ENCODE measurements around the gene TAC4.

Gene TAC4

DNA sequence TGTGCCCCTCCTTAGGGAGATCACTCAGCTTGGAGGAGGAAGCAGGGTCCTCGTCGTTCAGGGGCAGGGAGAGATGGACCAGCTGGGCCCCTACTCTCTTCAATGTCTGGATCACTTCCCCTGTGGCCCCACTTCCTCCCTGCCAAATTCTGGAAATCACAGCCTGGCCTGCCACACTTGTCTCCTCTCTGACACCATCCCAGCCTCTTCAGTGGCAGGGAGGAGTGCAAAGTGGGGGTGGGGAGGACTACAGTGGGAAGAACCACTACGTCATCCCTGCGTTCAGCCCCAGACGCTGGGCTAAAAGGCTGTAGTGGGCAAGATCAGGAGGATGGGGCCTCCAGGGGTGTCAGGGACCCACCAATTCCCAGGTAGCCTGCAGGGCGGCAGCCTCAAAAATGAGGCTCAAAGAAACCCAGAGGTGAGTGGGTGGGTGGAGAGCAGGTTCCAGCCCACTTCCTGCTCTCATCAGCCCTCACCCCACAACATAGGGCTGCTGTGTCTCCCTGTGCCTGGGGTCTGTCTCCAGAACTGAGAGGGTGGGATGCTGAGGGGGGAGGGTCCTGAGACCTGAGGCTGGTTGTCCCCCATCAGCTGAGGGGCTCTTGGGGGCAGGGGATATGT lies 25.0 kb upstream of the TAC4 start:
- no peak for DNase-seq

DNA sequence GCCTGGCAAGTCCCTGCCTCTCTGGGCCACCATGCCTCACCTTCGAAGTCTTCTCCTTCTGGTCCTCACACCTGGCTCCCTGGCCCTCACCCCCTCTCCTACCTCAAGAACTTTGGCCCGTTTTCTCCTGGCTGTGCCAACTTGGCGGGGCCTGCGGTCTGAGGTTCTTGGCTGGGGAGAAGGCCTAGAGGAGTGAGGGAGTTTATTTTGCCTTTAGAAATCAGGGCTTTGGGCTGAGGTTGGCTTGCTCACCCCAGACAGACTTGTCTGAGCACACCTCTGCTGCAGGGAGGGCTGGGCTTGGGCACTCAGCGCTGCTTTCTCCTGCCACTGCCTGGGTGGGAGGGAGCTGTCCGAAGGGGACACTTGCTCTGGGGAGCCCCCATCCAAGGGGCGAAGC lies 23.3 kb upstream of the TAC4 start:
- DNase-seq: no peak

DNA sequence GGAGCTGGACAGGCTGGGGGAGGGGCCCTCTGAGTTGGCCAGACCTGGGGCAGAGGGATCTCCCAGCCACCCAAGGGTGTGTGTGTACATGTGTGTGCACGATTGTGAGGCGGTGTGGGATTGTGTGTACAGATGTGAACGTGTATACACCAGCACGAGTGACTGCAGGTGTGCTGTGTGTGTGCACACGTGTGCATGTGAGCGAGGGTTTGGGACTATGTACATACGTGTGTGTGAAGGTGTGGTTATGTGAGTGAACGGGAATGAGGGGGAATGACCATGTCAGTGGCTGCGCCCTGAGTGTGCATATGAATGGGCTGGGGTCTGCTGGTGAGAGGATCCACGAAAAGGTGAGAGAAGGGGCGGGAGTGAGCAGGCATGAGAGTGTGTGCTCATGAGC lies 22.4 kb upstream of the TAC4 start:
- DNase-seq: no peak

- DNase-seq: no peak
Observed at GRCh38 chr17:49869038-49869374, 21.1 kb upstream of the TAC4 start.

DNA sequence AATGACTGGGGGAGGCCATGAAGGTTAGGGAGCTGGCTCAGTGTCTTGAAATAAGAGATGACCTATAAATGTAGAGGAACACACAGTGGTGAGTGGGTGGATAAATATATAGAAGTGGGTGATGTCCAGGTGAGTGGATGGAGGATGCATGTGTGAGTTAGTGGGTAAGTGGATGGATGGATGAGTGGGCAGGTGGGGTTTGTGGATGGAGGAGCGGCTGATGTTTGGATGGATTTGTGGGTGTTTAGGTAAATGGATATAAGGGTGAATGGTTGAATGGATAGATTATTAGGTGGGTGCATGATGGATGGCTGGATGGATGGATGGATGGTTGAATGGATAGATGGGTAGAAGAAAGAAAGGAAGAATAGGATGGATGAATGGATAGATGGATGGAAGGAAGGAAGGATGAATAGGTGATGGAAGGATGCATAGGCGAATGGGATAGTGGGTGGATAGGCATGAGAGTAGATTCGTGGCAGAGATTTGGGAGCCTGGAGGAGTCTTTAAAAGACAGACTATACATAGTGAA lies 19.1 kb upstream of the TAC4 start:
- DNase-seq: no peak

GRCh38 chr17:49866019-49866380 lies 18.1 kb upstream of the TAC4 start:
- DNase-seq: no peak

DNA sequence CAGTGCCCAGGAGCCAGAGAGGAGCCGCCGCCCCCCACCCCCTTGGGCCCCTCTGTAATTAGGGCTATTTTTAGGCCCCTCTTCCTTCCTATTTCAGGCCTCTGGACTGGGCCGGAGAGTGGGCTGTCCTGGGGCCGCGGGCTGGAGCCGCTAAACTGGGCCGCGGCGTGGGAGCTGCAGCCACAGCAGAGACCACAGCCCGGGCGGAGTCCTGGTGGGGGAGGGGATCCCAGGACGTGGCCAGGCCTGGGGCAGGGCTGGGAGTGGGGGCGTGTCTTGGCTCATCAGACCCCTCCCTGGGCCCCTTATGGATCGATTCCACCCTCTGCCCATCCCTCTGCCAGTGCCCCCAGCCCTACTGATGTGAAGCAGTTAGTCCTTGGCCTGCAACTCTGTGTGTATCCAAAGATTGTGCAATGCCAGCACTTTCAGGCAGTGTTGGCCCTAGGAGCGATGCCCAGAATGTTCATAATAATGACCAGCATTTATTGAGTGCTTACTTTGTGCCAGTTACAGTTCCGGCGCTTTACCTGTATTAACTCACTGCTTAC lies 15.0 kb upstream of the TAC4 start:
- peak; percentile 31 for DNase-seq

- peak; percentile 75 for DNase-seq
Observed at GRCh38 chr17:49861150-49861884, 13.4 kb upstream of the TAC4 start.

DNA sequence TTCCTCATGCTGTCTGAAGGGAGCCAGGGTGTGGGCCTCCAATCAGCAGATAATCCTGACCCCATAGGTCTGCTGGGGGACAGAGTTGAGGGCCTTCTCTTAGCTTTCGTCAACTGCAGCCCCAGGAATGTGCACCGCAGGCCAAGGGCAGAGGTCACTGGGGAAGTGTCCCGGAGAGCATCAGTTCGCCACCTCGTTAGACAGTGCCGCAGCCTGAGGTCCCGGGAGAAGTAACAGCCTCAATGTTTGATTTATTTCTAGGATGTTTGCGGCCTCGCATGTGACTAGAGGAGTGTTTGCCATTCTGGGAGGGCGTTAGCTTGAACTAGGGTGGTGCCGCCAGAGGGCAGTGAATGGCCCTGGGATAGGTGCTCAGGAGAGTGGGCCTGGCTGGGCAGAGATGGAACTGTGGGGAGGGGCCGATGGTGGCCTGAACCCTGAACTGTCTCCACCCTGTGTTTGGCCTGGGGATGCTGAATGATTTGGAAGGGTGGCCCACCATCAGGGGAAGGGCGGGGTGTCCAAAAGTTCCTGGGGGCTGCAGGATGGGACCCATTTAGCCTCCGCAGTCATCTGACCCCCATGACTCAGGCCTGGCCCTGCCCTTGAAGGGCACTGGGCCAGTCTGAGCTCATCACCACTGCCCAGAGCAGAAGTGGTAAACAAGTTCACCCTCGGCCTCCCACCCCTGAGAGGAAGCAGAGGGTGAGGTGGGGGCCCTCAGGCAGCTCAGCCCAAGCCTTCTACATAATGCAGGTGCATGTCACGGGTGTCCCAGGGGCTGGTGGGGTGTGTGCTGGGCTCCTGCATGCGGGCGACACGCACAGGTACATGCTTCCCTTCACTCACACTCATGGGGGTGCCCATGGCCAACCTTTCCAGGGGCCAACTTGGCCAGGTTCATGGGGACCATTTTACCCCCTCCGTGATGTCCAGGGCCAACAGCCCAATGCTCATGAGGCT lies 12.4 kb upstream of the TAC4 start:
- DNase-seq: no peak

DNA sequence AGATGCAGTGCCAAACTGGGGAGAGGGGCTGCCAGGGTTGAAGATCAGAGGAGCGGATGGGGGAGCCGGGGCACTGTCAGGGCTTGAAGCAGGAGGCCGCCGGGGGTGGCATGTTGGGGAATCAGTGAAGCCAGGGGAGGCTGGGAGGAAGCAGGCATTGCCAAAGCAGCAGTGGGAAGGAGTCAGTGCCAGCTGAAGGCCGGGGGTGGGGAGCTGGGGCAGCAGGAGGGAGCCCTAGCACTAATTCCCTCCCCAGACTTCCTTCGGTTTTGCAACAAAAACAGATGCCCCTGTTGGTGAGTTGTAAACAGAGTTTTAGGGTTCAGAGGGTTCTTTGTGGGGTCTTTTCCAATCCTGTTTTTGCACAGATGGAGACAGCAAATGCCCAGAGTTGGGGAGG lies 10.9 kb upstream of the TAC4 start:
- peak; percentile 33 for DNase-seq

DNA sequence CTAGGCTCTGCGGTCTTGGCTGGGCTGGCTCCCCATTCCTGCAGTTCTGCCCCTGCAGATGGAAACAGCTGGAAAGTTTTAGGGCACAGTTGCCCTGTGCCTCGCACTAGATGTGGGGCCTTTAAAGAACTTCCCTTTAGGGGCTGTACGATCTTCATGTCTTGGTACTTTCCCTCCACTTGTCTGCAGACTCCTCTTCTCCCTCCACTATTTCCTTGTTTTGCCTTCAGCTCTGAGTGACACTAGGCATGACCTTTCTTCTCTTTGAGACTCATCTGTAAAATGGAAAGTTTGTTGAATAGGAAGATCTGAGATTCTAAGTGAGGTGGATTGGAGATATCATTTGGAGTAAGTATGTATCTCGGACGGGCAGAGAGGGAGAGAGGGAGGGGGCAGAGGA lies 6.3 kb upstream of the TAC4 start:
- DNase-seq: no peak

GRCh38 chr17:49853470-49854015 lies 5.7 kb upstream of the TAC4 start:
- peak; percentile 30 for DNase-seq

DNA sequence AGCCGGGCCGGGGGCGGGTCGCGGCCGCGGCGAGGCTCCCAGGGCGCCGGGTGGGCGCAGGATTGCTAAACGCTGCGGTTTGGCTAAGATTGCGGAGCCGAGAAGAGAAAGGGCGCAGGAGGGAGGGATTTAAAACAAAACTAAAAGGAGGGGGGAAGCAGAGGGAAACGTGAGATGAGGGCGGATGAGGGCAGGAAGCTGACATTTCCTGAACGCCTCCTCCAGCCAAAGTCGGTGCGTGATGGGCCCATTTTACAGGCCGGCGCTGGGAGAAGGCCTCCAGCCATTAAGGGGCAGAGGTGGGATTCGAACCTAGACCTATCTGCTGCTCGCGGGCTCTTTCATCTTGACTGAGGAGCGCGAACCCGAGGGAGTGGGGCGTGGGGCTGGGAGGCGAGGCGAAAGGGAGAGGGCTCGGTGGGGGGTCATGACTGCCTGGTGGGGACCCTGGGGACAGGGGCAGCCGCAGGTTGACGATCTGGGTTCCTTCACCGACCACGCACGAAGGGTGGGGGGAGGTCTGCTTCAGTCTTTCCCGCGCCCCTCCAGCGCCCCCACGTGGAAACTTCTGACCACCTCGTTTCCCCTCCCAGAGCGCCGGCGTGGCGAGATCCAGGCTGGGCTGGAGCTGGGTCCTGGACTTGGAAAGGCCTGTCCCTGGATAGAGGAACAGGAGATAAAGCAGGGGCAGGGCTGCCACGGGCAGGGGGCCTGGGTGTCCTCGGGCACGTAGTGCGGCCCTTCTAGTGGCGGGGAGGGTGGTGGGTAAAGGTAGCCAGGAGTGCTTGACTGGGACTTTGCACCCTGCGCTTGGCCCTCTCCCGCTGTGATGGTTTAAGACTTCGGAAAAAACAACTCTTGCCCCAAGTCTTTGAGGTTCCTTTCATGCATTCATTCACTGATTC lies 3.8 kb upstream of the TAC4 start:
- peak; percentile 80 for DNase-seq

DNA sequence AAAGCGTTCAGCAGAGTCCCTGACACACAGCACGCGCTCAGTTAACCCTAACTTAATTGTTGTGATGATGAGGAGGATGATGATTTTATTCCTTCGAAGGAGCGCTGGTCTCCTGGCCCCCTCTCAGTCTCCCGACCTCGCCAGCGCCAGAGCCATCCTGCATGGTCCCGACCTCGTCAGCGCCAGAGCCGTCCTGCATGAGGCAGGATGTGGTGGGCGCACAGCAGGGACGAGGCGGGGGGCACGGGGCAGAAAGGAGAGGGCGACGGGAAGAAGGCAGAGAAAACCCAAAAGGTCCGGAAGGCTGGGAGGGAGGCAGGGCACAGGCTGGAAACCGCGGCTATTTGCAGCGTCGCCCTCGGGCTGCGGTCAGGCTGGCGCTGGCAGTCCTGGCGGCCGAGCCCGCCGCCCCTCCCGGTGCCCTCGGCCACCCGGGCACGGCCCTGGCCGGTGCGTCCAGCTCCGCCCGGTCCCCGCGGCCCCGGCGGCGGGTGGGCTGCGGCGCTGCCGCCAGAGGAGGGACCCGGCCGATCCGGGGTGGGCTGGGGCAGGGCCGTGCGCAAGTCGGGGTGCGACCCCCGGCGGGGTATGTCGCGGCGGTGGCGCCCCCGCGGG lies 3.0 kb upstream of the TAC4 start:
- peak; percentile 54 for DNase-seq

DNA sequence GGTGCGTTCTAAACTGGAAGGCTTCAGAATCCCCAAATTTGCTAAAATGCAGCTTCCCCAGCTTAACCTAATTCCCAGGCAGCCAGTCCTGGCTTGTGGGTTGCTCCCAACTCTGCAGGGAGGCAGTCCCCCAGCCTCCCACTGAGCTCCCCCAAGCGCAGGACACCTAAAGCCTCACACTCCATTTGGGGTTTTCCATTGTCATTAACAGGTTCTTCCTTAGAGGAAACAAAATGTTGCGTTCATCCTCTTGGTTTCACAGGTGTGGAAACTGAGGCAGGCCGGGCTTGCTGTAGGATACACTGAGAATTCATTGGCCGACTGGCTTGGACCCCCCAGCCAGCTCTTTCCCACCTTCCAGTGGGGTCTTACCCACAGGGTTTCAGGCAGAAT lies 2.3 kb upstream of the TAC4 start:
- DNase-seq: no peak

- no peak for DNase-seq
Observed at GRCh38 chr17:49848739-49849138, 870 bp upstream of the TAC4 start.

DNA sequence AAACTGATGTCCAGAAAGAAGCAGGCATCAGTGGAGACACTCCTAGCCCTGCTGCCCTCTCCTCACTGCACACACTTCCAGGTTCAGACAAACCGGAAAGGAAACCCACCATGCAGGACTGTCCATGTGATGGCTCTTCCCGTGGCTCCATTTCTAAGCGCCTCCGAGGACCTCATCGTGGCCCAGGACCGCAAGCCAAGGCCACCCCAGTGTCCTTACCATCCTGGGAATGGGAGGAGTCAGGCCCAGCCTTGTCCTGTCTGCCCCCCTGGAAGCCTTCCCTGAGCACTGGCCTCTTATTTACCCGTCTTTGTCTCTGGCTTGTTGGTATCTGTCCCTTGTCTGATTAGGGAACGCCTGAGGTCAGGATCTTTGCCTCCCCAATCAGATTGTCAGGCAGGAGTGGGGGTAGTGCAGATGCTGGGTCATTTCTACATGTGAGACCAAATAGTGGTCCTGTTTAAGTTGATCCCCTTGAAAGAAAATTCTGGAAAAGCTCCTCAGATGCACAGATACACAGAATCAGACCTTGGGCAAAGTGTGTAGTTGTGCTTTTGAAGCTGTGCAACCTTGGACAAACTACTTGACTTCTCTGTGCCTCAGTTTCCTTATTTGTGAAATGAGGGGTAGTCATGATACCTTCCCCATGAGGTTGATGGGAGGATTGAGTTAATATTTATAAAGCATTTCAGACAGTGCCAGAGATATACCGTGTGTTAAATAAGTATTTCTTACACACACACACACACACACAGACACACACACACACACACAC lies 744 bp downstream of the TAC4 start:
- DNase-seq: no peak

DNA sequence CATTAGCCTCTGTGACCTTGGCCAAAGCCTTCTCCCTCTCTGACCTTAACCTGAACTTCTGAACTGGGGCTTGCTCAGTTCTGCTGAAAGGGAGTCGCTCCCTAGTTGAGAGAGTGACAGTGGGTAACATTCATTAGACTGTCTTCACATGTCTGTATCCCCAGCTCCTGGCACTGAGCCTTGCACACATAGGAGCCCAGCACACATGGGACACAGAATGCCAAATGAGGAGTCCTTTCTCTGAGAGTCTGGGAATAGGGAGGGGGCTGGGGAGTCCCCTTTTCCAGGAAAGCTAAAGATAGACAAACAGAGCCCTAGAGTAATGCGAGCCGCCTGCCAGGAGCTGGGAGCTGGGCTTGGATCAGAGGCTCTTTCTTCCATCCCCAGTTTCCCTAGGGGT lies 2.5 kb downstream of the TAC4 start:
- no peak for DNase-seq

GRCh38 chr17:49843774-49844350 lies 4.0 kb downstream of the TAC4 start:
- peak; percentile 49 for DNase-seq

- DNase-seq: no peak
Observed at GRCh38 chr17:49842846-49843245, 5.0 kb downstream of the TAC4 start.
